ENCODE data around the gene NDUFAF5.

DNA sequence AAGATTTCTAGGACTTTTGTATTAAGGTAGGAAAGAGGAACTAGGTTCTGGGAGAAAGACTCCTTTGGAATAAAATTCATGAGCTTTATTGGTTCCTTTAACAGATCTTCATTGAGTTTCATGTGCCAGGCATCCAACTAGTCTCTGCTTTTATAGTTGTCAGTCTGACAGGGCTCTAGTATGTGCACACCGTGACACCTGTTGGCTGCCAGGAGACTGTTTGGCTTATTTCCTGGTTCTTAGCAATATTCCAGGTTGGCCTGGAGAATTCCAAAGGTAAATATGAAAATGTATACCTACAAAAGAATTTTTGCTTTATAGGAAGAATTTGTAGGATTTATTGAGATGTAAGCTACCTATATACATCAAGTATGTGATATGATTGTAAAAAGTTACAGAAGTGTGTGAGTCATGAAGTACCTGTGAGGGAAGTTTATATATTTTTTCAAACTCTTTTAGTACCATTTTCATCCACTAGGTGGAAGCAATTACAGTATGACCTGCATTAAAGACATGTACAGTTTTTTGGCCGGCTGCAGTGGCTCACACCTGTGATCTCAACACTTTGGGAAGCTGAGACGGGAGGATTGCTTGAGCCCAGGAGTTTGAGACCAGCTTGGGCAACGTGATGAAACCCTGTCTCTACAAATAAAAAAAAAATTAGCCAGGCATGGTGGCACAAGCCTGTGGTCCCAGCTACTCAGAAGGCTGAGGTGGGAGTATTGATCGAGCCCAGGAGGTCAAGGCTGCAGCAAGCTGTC lies 35.2 kb downstream of the NDUFAF5 start:
- TF ChIP-seq, protein P1, sequence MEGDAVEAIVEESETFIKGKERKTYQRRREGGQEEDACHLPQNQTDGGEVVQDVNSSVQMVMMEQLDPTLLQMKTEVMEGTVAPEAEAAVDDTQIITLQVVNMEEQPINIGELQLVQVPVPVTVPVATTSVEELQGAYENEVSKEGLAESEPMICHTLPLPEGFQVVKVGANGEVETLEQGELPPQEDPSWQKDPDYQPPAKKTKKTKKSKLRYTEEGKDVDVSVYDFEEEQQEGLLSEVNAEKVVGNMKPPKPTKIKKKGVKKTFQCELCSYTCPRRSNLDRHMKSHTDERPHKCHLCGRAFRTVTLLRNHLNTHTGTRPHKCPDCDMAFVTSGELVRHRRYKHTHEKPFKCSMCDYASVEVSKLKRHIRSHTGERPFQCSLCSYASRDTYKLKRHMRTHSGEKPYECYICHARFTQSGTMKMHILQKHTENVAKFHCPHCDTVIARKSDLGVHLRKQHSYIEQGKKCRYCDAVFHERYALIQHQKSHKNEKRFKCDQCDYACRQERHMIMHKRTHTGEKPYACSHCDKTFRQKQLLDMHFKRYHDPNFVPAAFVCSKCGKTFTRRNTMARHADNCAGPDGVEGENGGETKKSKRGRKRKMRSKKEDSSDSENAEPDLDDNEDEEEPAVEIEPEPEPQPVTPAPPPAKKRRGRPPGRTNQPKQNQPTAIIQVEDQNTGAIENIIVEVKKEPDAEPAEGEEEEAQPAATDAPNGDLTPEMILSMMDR (IDR thresholded peaks at IDR 0.05; ENCODE audit: insufficient read depth, low read length, poor library complexity, severe bottlenecking), result peak; percentile 39
- no peak for TF ChIP-seq EZH2phosphoT487 (conservative IDR thresholded peaks at IDR 0.05; ENCODE audit: low read length)

Data from SU-DHL-6 (cell line).